Gastrocnemius medialis (tissue), 4 donors: ENCODE measurements around the gene STXBP4. TPM values are rescaled to one million over a fixed set of nuclear protein-coding genes. Genes with fewer than 3 reads are reported as not detected.

Experiments
- ATAC-seq, 2 donors: fragments of 150-250 bp; one replicate each; pipeline ENCODE4 v1.9.1; 2016
- DNase-seq, 2 donors: peaks; one replicate each; pipeline ENCODE4 v3.0.0-alpha.2; 2019
- H3K27ac ChIP-seq, 4 donors: fragments of 200-600 bp; sonication (generic); 1 replicate in 1 of 4; 2 replicates in 3 of 4; pipeline ENCODE4 v1.5.1; 2016 to 2018; ENCODE audit warnings: mild to moderate bottlenecking in 2 of 4, moderate library complexity in 1 of 4
- H3K27me3 ChIP-seq, 3 donors: fragments of 200-600 bp; sonication (generic) in 2 of 3; 1 replicate in 1 of 3; 2 replicates in 2 of 3; pipeline versions ENCODE4 v1.5.1 to v1.6.0; 2016 to 2019; ENCODE audit warnings: mild to moderate bottlenecking in 1 of 3, moderate library complexity in 1 of 3
- H3K36me3 ChIP-seq, 2 donors: fragments of 200-600 bp; sonication (generic) in 1 of 2; one replicate each; pipeline ENCODE4 v1.5.1; 2017 to 2018
- H3K4me1 ChIP-seq, 2 donors: fragments of 200-600 bp; sonication (generic) in 1 of 2; one replicate each; pipeline ENCODE4 v1.5.1; 2016 to 2017; ENCODE audit warnings: mild to moderate bottlenecking in 2 of 2
- H3K4me3 ChIP-seq, 4 donors: fragments of 200-600 bp; sonication (generic) in 3 of 4; 1 replicate in 1 of 4; 2 replicates in 3 of 4; pipeline ENCODE4 v1.5.1; 2016 to 2019; ENCODE audit warnings: mild to moderate bottlenecking in 2 of 4
- H3K9me3 ChIP-seq, 3 donors: fragments of 200-600 bp; sonication (generic) in 2 of 3; 1 replicate in 1 of 3; 2 replicates in 2 of 3; pipeline ENCODE4 v1.5.1; 2016 to 2019
- POLR2A ChIP-seq, 2 donors: fragments of 450-650 bp; IDR thresholded peaks; one replicate each; pipeline ENCODE4 v1.6.1; 2017; ENCODE audit warnings: antibody characterized with exemption in 2 of 2, mild to moderate bottlenecking in 2 of 2, moderate library complexity in 2 of 2
- in situ Hi-C, 4 donors: fragments of 200-750 bp; cut with MboI; loops; one replicate each; pipeline versions ENCODE4 v1.15.0 to v1.8.0; 2017; ENCODE audit warnings: low sequenced_read_pairs in 4 of 4
- intact Hi-C: fragments of 100-400 bp; cut with DNase I; formaldehyde crosslinking; loops from one replicate; pipeline ENCODE4 v1.15.1; 2023; ENCODE audit warnings: low total_unique reads
- total RNA-seq, 4 donors: library from RNA; depleted of rRNA; stranded (reverse); fragments of >200 nt; gene quantifications; one replicate each; pipeline versions ENCODE4 v1.1.0 to v1.2.3, GENCODE V29; 2016
- TF ChIP-seq, protein P1 (sequence below), 5 experiments: fragments of 450-650 bp in 3 of 5; fragments of 200-600 bp in 2 of 5; sonication (generic) in 2 of 5; IDR thresholded peaks in 4 of 5; conservative IDR thresholded peaks in 1 of 5; 1 replicate in 4 of 5; 2 replicates in 1 of 5; pipeline ENCODE4 v1.5.1; 2016 to 2019; ENCODE audit warnings: antibody characterized with exemption in 5 of 5, mild to moderate bottlenecking in 3 of 5, moderate library complexity in 3 of 5

STXBP4 gene
- total RNA-seq, 4 donors from 2014 or later: 1.4 to 20.7 (median 9.6) TPM

DNA sequence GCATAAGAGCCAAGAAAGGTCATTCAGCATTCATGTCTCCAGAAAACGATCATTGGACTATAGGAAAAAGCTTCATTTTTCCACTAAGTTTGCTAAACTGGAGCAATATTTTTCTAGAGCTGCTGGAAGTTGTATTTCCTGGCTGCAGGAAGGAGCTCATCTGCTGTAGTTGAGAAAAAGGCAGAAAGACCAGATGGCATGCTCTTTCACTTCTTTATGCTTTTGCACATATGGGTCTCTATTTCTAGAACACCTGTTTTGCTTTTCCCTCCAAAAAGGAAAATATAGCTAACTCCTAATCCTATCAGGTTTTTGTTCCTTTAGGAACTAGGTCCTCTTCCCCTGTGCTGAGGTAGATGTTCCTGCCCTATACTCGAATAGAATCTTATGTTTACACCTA is 234.3 kb downstream of the STXBP4 start:
- in situ Hi-C loops: no loop called here
- Histone ChIP-seq H3K27me3 (no peaks in the 10 kb centered on the region), H3K27ac (no peak overlapping the region), H3K4me1 (no peaks in the 10 kb centered on the region), H3K4me3 (no peak overlapping the region), H3K36me3 (no peaks in the 10 kb centered on the region), H3K9me3 (no peaks in the 10 kb centered on the region)
- intact Hi-C loops: no loop called here
- no peak for ATAC-seq
- TF ChIP-seq, protein P1, sequence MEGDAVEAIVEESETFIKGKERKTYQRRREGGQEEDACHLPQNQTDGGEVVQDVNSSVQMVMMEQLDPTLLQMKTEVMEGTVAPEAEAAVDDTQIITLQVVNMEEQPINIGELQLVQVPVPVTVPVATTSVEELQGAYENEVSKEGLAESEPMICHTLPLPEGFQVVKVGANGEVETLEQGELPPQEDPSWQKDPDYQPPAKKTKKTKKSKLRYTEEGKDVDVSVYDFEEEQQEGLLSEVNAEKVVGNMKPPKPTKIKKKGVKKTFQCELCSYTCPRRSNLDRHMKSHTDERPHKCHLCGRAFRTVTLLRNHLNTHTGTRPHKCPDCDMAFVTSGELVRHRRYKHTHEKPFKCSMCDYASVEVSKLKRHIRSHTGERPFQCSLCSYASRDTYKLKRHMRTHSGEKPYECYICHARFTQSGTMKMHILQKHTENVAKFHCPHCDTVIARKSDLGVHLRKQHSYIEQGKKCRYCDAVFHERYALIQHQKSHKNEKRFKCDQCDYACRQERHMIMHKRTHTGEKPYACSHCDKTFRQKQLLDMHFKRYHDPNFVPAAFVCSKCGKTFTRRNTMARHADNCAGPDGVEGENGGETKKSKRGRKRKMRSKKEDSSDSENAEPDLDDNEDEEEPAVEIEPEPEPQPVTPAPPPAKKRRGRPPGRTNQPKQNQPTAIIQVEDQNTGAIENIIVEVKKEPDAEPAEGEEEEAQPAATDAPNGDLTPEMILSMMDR (IDR thresholded peaks at IDR 0.05 in 4 of 5, conservative IDR thresholded peaks at IDR 0.05 in 1 of 5): no peak
- no peak for TF ChIP-seq POLR2A (IDR thresholded peaks at IDR 0.05)
- DNase-seq: no peak

DNA sequence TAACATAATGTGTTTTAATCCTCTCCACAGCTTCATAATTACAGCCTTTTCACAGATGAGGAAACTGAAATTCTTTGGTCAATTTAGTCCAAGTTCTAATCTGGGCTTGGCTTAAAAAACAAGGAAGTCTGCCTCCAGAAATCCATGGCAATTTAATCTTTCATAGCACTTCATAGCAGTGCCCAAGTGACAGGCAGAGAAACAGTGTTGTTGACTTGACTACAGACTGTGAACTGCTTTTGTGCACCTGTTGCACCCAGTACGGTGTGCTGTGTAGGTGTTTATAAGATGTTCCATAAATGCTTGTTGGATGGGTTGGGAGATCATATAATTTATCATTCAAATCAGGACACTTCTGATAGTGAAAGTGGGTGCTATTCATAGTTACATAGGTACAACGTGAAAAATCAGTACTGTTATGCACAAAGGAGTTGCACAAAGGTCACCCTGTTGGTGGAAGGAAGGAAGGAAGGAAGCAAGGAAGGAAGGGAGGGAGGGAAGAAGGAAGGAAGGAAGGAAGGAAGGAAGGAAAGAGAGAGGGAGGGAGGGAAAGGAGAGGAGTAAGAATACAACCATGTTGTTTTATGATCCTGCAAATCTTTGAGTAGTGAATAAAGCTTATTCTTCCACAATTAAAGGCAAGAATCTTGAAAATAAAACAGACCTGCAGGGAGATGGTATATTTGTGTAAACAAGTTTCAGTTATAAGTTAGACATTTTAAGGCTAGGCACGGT is 239.7 kb downstream of the STXBP4 start:
- ATAC-seq (no peak), DNase-seq (no peak)
- Histone ChIP-seq H3K4me1 (no peaks in the 10 kb centered on the region), H3K9me3 (no peaks in the 10 kb centered on the region), H3K27me3 (no peaks in the 10 kb centered on the region), H3K27ac (no peak overlapping the region), H3K4me3 (no peak overlapping the region), H3K36me3 (no peaks in the 10 kb centered on the region)
- TF ChIP-seq, protein P1 (IDR thresholded peaks at IDR 0.05 in 4 of 5, conservative IDR thresholded peaks at IDR 0.05 in 1 of 5): no peak
- TF ChIP-seq POLR2A (IDR thresholded peaks at IDR 0.05): no peak
- in situ Hi-C loops: no loop called here
- intact Hi-C loops: no loop called here

DNA sequence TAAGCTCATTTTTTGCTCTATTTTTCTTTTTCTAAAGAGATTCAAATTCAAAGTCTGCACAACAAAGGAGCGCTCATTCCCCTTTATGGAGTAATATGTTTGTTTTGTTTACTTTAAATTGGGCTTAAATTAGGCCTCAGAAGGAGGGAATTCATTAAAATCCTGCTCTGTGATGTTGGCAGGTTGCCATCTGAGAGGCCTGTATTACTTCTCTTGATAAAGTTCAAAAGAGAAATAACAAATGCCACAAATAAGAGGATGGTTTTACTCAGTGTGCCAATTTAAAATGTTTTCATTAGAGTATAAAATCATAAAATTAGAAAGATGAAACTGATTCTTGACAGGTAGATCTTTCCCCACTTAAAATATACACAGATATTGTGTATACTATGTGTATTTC is 241.7 kb downstream of the STXBP4 start:
- no peak for TF ChIP-seq POLR2A (IDR thresholded peaks at IDR 0.05)
- TF ChIP-seq, protein P1 (IDR thresholded peaks at IDR 0.05 in 4 of 5, conservative IDR thresholded peaks at IDR 0.05 in 1 of 5): no peak
- Histone ChIP-seq H3K36me3 (no peaks in the 10 kb centered on the region), H3K27me3 (no peaks in the 10 kb centered on the region), H3K9me3 (no peaks in the 10 kb centered on the region), H3K4me1 (no peaks in the 10 kb centered on the region), H3K27ac (no peak overlapping the region), H3K4me3 (no peak overlapping the region)
- in situ Hi-C loops (no loop called here), intact Hi-C loops (no loop called here)
- DNase-seq (no peak), ATAC-seq (no peak)

DNA sequence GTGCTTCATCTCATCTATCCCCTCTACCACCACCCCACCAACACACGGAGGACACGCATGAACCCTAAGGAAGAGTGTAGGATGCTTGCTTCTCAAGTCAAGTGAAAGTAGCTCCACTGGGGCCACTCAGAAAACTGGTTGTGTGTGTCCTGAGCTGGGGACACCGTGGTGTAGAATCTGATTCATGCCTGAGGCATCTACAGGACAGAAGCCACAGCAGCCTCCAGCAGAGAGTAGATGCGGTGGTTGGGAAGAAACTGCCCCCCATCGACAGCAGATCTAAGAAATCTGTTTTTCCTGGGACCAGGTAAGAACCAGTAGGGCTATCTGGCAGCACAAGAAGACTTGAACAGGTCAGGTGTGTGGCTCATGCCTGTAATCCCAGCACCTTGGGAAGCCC is 244.3 kb downstream of the STXBP4 start:
- H3K9me3 ChIP-seq: no peaks in the 10 kb centered on the region
- TF ChIP-seq, protein P1 (IDR thresholded peaks at IDR 0.05 in 4 of 5, conservative IDR thresholded peaks at IDR 0.05 in 1 of 5): no peak
- no peak for TF ChIP-seq POLR2A (IDR thresholded peaks at IDR 0.05)
- H3K27me3 ChIP-seq: no peaks in the 10 kb centered on the region
- no peaks in the 10 kb centered on the region for H3K36me3 ChIP-seq
- in situ Hi-C loops: no loop called here
- H3K4me1 ChIP-seq: no peaks in the 10 kb centered on the region
- H3K27ac ChIP-seq: no peak overlapping the region
- no peak for ATAC-seq
- no peak for DNase-seq
- intact Hi-C loops: no loop called here
- H3K4me3 ChIP-seq: no peak overlapping the region

DNA sequence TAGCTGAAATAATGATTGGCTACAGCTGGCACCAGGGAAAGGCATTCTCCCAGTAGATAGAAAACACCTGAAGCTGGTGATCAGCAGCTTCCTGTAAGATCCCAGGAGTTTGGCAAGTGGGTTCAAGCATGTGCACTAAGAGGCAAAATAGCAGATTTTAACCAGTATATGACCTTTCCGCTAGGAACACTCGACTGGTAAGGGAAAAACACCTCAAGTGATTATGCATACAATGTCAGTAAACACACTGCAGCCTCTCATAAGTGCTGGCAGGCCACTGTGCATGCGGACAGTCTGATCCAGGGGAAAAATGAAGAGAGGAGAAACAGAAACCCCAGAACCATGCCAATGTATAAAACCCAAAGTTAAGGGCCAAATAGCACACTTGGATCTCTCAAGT is 247.1 kb downstream of the STXBP4 start:
- no peak for TF ChIP-seq POLR2A (IDR thresholded peaks at IDR 0.05)
- TF ChIP-seq, protein P1 (IDR thresholded peaks at IDR 0.05 in 4 of 5, conservative IDR thresholded peaks at IDR 0.05 in 1 of 5): no peak
- DNase-seq: no peak
- in situ Hi-C loops (no loop called here), intact Hi-C loops (no loop called here)
- Histone ChIP-seq H3K4me1 (no peaks in the 10 kb centered on the region), H3K27me3 (no peaks in the 10 kb centered on the region), H3K9me3 (no peaks in the 10 kb centered on the region), H3K27ac (no peak overlapping the region), H3K36me3 (no peaks in the 10 kb centered on the region), H3K4me3 (no peak overlapping the region)
- no peak for ATAC-seq
